GM12878 (cell line): ENCODE data around the gene TAS2R41. TPM values are rescaled to one million over a fixed set of nuclear protein-coding genes. Genes with fewer than 3 reads are reported as not detected.

Source experiments
- ATAC-seq: fragments of 200-7000 bp; cut with Tn5 transposase; 3 replicates; pipeline ENCODE4 v1.9.1; 2020; ENCODE audit warnings: mild to moderate bottlenecking, moderate library complexity
- BruUV-seq: library from RNA; stranded (reverse); fragments of 400-500 nt; replicated peaks from 2 replicates; lab custom pipeline; 2021; lab: Mats Ljungman, UMichigan
- CTCF ChIA-PET: fragments of 300-600 bp; sonication (Branson Sonifier 250); formaldehyde crosslinking; extraction: SDS; loops from one replicate; lab custom pipeline; 2021; ENCODE audit warnings: inconsistent platforms; lab: Yijun Ruan, JAX
- POLR2A ChIA-PET: fragments of 350-600 bp; formaldehyde crosslinking; extraction: SDS; loops from one replicate; lab custom pipeline; 2021; ENCODE audit warnings: inconsistent platforms; lab: Charles Lee
- RAD21 ChIA-PET: fragments of 300-600 bp; sonication (Branson Sonifier 250); formaldehyde crosslinking; loops from one replicate; lab custom pipeline; 2023; ENCODE audit warnings: antibody characterized with exemption; ENCODE audit not compliant: unreplicated experiment; lab: Charles Lee
- SMC1A ChIA-PET: fragments of 300-600 bp; sonication (Branson Sonifier 250); formaldehyde crosslinking; loops from one replicate; lab custom pipeline; 2023; ENCODE audit not compliant: unreplicated experiment, uncharacterized antibody; lab: Charles Lee
- DNase-seq: peaks from one replicate; pipeline ENCODE4 v3.0.0-alpha.2; 2011; ENCODE audit warnings: low read depth, low spot score
- FAIRE-seq: peaks from 3 replicates; lab custom pipeline; 2011; peaks lifted over from hg19 to GRCh38; lab: Jason Lieb, UNC
- H2AFZ ChIP-seq: 2 replicates; pipeline ENCODE4 v1.6.0; 2011; ENCODE audit warnings: low read depth, low read length, control low read depth; ENCODE audit not compliant: control insufficient read depth
- H3K27ac ChIP-seq: 2 replicates; pipeline ENCODE4 v1.5.1; 2011; ENCODE audit warnings: control low read depth; ENCODE audit not compliant: control insufficient read depth, insufficient read depth
- H3K27me3 ChIP-seq, 2 experiments: replicated peaks in 1 of 2; 2 replicates each; pipeline versions ENCODE4 v1.6.0 to v1.6.1; 2011; ENCODE audit warnings: low read length in 1 of 2; ENCODE audit not compliant: control insufficient read depth in 2 of 2, insufficient read depth in 2 of 2
- H3K36me3 ChIP-seq, 2 experiments: 2 replicates each; pipeline ENCODE4 v1.5.1; 2011; ENCODE audit warnings: low read length in 1 of 2; ENCODE audit not compliant: control insufficient read depth in 2 of 2, insufficient read depth in 2 of 2
- H3K4me1 ChIP-seq: 2 replicates; pipeline ENCODE4 v1.6.1; 2011; ENCODE audit warnings: mild to moderate bottlenecking, low read length, moderate library complexity, mixed read lengths; ENCODE audit not compliant: control insufficient read depth, insufficient read depth
- H3K4me2 ChIP-seq: 2 replicates; pipeline ENCODE4 v1.6.0; 2011; ENCODE audit warnings: control low read depth; ENCODE audit not compliant: control insufficient read depth, insufficient read depth
- H3K4me3 ChIP-seq: fragments of 200-600 bp; sonication (generic); 2 replicates; pipeline ENCODE4 v1.5.1; 2016
- H3K79me2 ChIP-seq: 2 replicates; pipeline ENCODE4 v1.6.0; 2011; ENCODE audit warnings: low read length; ENCODE audit not compliant: control insufficient read depth, insufficient read depth
- H3K9ac ChIP-seq: 2 replicates; pipeline ENCODE4 v1.8.0; 2011; ENCODE audit warnings: low read length, control low read depth, mixed read lengths; ENCODE audit not compliant: control insufficient read depth, insufficient read depth
- H3K9me3 ChIP-seq: replicated peaks from 3 replicates; pipeline ENCODE4 v1.5.1; 2011; ENCODE audit warnings: mild to moderate bottlenecking, low read length; ENCODE audit not compliant: control insufficient read depth, insufficient read depth
- H4K20me1 ChIP-seq: 2 replicates; pipeline ENCODE4 v1.6.0; 2011; ENCODE audit not compliant: control insufficient read depth, insufficient read depth
- BACH1 ChIP-seq: fragments of 450-650 bp; IDR thresholded peaks from 2 replicates; pipeline ENCODE4 v1.6.1; 2017; ENCODE audit warnings: mild to moderate bottlenecking, borderline replicate concordance
- BHLHE40 ChIP-seq, 2 experiments: fragments of 450-650 bp in 1 of 2; IDR thresholded peaks; 2 replicates each; pipeline ENCODE4 v1.6.1; 2011 to 2017; ENCODE audit warnings: low read depth in 2 of 2, borderline replicate concordance in 1 of 2, improper control_type of control experiment in 1 of 2, low read length in 1 of 2, mild to moderate bottlenecking in 1 of 2
- BMI1 ChIP-seq: fragments of 450-650 bp; IDR thresholded peaks from 2 replicates; pipeline ENCODE4 v1.6.1; 2016; ENCODE audit warnings: mild to moderate bottlenecking, moderate library complexity, borderline replicate concordance
- CBX3 ChIP-seq: fragments of 200-600 bp; sonication (generic); IDR thresholded peaks from 2 replicates; pipeline ENCODE4 v1.6.1; 2016; ENCODE audit warnings: low read depth, borderline replicate concordance
- GATAD2B ChIP-seq: fragments of 450-650 bp; conservative IDR thresholded peaks from 2 replicates; pipeline ENCODE4 v1.6.1; 2017; ENCODE audit warnings: low read depth, mild to moderate bottlenecking, moderate library complexity
- HDAC6 ChIP-seq: fragments of 200-600 bp; sonication (generic); IDR thresholded peaks from one replicate; pipeline ENCODE4 v1.8.0; 2017; ENCODE audit warnings: antibody characterized with exemption; ENCODE audit not compliant: unreplicated experiment
- NR2C1 ChIP-seq: fragments of 450-650 bp; IDR thresholded peaks from 2 replicates; pipeline ENCODE4 v1.6.1; 2017; ENCODE audit warnings: antibody characterized with exemption, mild to moderate bottlenecking, moderate library complexity
- RELA ChIP-seq: fragments of 450-650 bp; IDR thresholded peaks from 2 replicates; pipeline ENCODE4 v1.8.0; 2014; ENCODE audit warnings: borderline replicate concordance; ENCODE audit not compliant: partially characterized antibody
- SMAD1 ChIP-seq: fragments of 450-650 bp; IDR thresholded peaks from 2 replicates; pipeline ENCODE4 v1.6.1; 2018; ENCODE audit warnings: mild to moderate bottlenecking, low read depth; ENCODE audit not compliant: partially characterized antibody
- ZNF24 ChIP-seq: fragments of 450-650 bp; IDR thresholded peaks from 2 replicates; pipeline ENCODE4 v1.6.1; 2017; ENCODE audit warnings: antibody characterized with exemption, mild to moderate bottlenecking
- WGBS: methylation state at CpG from one replicate; pipeline ENCODE4 v1.1.6; 2016; ENCODE audit warnings: low lambda C conversion rate; ENCODE audit not compliant: insufficient replicate concordance, insufficient coverage; ENCODE audit errors: missing lambda C conversion rate; 5-methylcytosine and 5-hydroxymethylcytosine counted together
- in situ Hi-C: fragments of 300-500 bp; cut with MboI; formaldehyde crosslinking; loops from 9 replicates; pipeline ENCODE4 v1.14.3; 2018; ENCODE audit warnings: mixed read lengths
- intact Hi-C: fragments of 100-400 bp; cut with micrococcal nuclease; formaldehyde crosslinking; loops from one replicate; pipeline ENCODE4 v1.14.2; 2022; ENCODE audit not compliant: unreplicated experiment
- polyA plus RNA-seq, 11 experiments: library from polyadenylated mRNA; depleted of rRNA in 4 of 11; unstranded in 6 of 11; stranded (reverse) in 5 of 11; fragments of >200 nt; fragmentation: Nextera tagmentation in 4 of 11; fragmentation: Illumina TruSeq in 1 of 11; extraction: Ambion mirVana in 4 of 11; extraction: Trizol in 1 of 11; gene quantifications; 1 replicate in 1 of 11; 2 replicates in 10 of 11; pipeline versions ENCODE4 v1.2.1 to v1.2.3, GENCODE V29; 2011 to 2016; ENCODE audit warnings: inconsistent platforms in 2 of 11, missing spikeins in 2 of 11, low read depth in 1 of 11
- total RNA-seq, 4 experiments: library from RNA; depleted of rRNA in 3 of 4; stranded (reverse); fragments of >200 nt in 3 of 4; fragmentation: Illumina TruSeq in 1 of 4; extraction: Trizol in 1 of 4; gene quantifications; 2 replicates each; pipeline versions ENCODE4 v1.2.1 to v1.2.3, GENCODE V29; 2013 to 2021
- TF ChIP-seq, protein P1 (sequence below): fragments of 450-650 bp; formaldehyde crosslinking; IDR thresholded peaks from 2 replicates; pipeline ENCODE4 v1.4.0; 2022; ENCODE audit warnings: mild to moderate bottlenecking, moderate library complexity
- TF ChIP-seq, protein P2 (sequence below): IDR thresholded peaks from 2 replicates; pipeline ENCODE4 v1.6.1; 2012; ENCODE audit warnings: low read depth, low read length, improper control_type of control experiment
- TF ChIP-seq, protein P3 (sequence below): fragments of 450-650 bp; IDR thresholded peaks from 2 replicates; pipeline ENCODE4 v1.6.1; 2016; ENCODE audit warnings: mild to moderate bottlenecking

The TAS2R41 gene
- total and polyA plus RNA-seq, 10 of the 15 experiments (the other 5 are each of a cell fraction or from before 2014, with no cell fraction given), result not detected

DNA sequence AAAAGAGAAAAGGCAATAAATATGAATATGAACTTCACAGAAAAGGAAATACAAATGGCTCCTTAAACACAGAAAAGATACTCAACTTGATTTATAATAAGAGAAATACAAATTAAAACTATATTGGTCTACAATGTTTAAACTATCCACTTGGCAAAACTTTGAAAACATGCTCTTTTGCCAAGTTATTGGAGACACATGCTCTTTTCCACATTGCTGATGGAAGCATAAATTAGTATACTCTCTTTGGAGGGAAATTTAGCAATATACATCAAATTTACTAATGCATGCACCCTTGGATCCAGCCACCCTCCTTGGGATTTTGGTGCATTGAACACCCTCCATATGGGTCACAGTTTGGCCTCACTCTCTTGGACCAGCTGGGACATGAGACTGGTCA, 26.6 kb upstream of the TAS2R41 start:
- in situ Hi-C loops, result no loop called here
- Histone ChIP-seq H3K9ac (no peak overlapping the region), H3K79me2 (no peaks in the 10 kb centered on the region), H3K36me3 (no peaks in the 10 kb centered on the region), H3K4me2 (no peak overlapping the region), H3K27me3 (peaks cover 0 to 5% of the 10 kb centered on the region in 2 experiments; a peak in 2 of 4 replicates), H3K27ac (no peak overlapping the region), H3K9me3 (no peaks in the 10 kb centered on the region), H2AFZ (no peak overlapping the region), H3K4me1 (no peaks in the 10 kb centered on the region), H3K4me3 (no peak overlapping the region), H4K20me1 (no peaks in the 10 kb centered on the region)
- FAIRE-seq, result no peak
- SMC1A ChIA-PET, result no interaction called here
- no peak for ATAC-seq
- no TSS peak for BruUV-seq
- RAD21 ChIA-PET, result no interaction called here
- POLR2A ChIA-PET, result no interaction called here
- DNase-seq, result no peak
- TF ChIP-seq BMI1 (no peak), RELA (no peak), BACH1 (no peak)
- intact Hi-C loops, result no loop called here
- CTCF ChIA-PET, result no interaction called here

DNA sequence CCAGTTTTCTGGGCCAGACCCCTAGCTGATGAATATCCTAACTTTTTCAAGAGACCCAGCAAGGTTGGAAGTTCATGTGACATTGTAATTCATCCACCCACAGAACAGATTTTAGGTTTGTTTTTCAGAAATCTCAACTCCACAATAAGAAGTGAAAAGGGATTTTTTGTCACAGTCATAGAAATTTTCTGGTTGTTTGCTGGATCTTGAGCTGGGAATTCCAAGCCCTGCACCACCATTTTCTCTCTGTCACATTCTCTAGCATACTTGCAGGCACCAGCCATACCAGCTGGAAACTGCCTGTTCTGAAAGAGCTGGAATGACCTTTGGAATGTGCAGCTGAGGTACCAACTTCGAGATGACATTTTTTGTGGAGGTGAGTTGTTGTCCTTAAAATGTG, 25.9 kb upstream of the TAS2R41 start:
- no peak overlapping the region for H3K4me3 ChIP-seq
- no peaks in the 10 kb centered on the region for H3K79me2 ChIP-seq
- BruUV-seq, result no TSS peak
- H3K36me3 ChIP-seq, result no peaks in the 10 kb centered on the region
- no peaks in the 10 kb centered on the region for H4K20me1 ChIP-seq
- no peak overlapping the region for H3K27ac ChIP-seq
- in situ Hi-C loops (no loop called here), intact Hi-C loops (no loop called here)
- ChIA-PET SMC1A (no interaction called here), POLR2A (no interaction called here), RAD21 (no interaction called here), CTCF (no interaction called here)
- no peak overlapping the region for H2AFZ ChIP-seq
- no peak for DNase-seq
- H3K4me2 ChIP-seq, result no peak overlapping the region
- no peak for ATAC-seq
- WGBS, result 0% methylated on average over 1 of the region's 1 CpG
- H3K9ac ChIP-seq, result no peak overlapping the region
- H3K4me1 ChIP-seq, result no peaks in the 10 kb centered on the region
- H3K9me3 ChIP-seq, result no peaks in the 10 kb centered on the region
- H3K27me3 ChIP-seq, result peaks cover 0 to 7% of the 10 kb centered on the region in 2 experiments; a peak in 2 of 4 replicates
- FAIRE-seq, result no peak
- TF ChIP-seq ZNF24 (no peak), GATAD2B (no peak), BHLHE40 (IDR thresholded peaks at IDR 0.05; ENCODE audit: borderline replicate concordance in 1 of 2, low read depth in 2 of 2, low read length in 1 of 2) (no peak), CBX3 (no peak), NR2C1 (no peak), HDAC6 (no peak), SMAD1 (no peak)
- TF ChIP-seq, protein P1, sequence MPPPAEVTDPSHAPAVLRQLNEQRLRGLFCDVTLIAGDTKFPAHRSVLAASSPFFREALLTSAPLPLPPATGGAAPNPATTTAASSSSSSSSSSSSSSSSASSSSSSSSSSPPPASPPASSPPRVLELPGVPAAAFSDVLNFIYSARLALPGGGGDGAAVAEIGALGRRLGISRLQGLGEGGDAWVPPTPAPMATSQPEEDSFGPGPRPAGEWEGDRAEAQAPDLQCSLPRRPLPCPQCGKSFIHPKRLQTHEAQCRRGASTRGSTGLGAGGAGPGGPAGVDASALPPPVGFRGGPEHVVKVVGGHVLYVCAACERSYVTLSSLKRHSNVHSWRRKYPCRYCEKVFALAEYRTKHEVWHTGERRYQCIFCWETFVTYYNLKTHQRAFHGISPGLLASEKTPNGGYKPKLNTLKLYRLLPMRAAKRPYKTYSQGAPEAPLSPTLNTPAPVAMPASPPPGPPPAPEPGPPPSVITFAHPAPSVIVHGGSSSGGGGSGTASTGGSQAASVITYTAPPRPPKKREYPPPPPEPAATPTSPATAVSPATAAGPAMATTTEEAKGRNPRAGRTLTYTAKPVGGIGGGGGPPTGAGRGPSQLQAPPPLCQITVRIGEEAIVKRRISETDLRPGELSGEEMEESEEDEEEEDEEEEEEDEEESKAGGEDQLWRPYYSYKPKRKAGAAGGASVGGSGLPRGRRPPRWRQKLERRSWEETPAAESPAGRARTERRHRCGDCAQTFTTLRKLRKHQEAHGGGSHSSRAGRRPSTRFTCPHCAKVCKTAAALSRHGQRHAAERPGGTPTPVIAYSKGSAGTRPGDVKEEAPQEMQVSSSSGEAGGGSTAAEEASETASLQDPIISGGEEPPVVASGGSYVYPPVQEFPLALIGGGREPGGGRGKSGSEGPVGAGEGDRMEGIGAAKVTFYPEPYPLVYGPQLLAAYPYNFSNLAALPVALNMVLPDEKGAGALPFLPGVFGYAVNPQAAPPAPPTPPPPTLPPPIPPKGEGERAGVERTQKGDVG (CRISPR knock-in tag), result no peak
- TF ChIP-seq, protein P2, sequence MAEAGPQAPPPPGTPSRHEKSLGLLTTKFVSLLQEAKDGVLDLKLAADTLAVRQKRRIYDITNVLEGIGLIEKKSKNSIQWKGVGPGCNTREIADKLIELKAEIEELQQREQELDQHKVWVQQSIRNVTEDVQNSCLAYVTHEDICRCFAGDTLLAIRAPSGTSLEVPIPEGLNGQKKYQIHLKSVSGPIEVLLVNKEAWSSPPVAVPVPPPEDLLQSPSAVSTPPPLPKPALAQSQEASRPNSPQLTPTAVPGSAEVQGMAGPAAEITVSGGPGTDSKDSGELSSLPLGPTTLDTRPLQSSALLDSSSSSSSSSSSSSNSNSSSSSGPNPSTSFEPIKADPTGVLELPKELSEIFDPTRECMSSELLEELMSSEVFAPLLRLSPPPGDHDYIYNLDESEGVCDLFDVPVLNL, result no peak
- TF ChIP-seq, protein P3, sequence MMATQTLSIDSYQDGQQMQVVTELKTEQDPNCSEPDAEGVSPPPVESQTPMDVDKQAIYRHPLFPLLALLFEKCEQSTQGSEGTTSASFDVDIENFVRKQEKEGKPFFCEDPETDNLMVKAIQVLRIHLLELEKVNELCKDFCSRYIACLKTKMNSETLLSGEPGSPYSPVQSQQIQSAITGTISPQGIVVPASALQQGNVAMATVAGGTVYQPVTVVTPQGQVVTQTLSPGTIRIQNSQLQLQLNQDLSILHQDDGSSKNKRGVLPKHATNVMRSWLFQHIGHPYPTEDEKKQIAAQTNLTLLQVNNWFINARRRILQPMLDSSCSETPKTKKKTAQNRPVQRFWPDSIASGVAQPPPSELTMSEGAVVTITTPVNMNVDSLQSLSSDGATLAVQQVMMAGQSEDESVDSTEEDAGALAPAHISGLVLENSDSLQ, result no peak
